Measurements from ENCODE around the gene ABHD8. TPM values are rescaled to one million over a fixed set of nuclear protein-coding genes. Genes with fewer than 3 reads are reported as not detected.

The ABHD8 gene
- total and polyA plus RNA-seq, 4 donors, result 15.9 to 35.6 (median 26.4) TPM

GRCh38 chr19:17328517-17329365 lies 25.5 kb upstream of the ABHD8 start:
- Histone ChIP-seq H3K27me3 (ENCODE audit: control insufficient read depth, insufficient read depth, low read length) (no peaks in the 10 kb centered on the region), H3K36me3 (ENCODE audit: control insufficient read depth, insufficient read depth, low read length) (peaks cover 87% of the 10 kb centered on the region), H3K27ac (ENCODE audit: low read depth, low read length) (no peak overlapping the region), H3K9me3 (ENCODE audit: control insufficient read depth, insufficient read depth, low read length) (no peaks in the 10 kb centered on the region), H3K4me1 (ENCODE audit: control insufficient read depth, insufficient read depth, low read length) (peaks cover 72% of the 10 kb centered on the region), H3K4me3 (ENCODE audit: low read depth, low read length) (no peak overlapping the region)
- WGBS (ENCODE audit: insufficient coverage), result 31% methylated on average over 74 of the region's 94 CpGs
- no peak for DNase-seq (ENCODE audit: low read depth in 4 of 6, low spot score in 6 of 6)

GRCh38 chr19:17327654-17328516 lies 24.7 kb upstream of the ABHD8 start:
- DNase-seq (ENCODE audit: low read depth in 4 of 6, low spot score in 6 of 6), result no peak
- Histone ChIP-seq H3K36me3 (ENCODE audit: control insufficient read depth, insufficient read depth, low read length) (peaks cover 83% of the 10 kb centered on the region), H3K4me1 (ENCODE audit: control insufficient read depth, insufficient read depth, low read length) (peaks cover 68% of the 10 kb centered on the region), H3K27ac (ENCODE audit: low read depth, low read length) (no peak overlapping the region), H3K27me3 (ENCODE audit: control insufficient read depth, insufficient read depth, low read length) (no peaks in the 10 kb centered on the region), H3K9me3 (ENCODE audit: control insufficient read depth, insufficient read depth, low read length) (no peaks in the 10 kb centered on the region), H3K4me3 (ENCODE audit: low read depth, low read length) (no peak overlapping the region)
- 34% methylated on average over 54 of the region's 64 CpGs for WGBS (ENCODE audit: insufficient coverage)

GRCh38 chr19:17327068-17327653 lies 23.9 kb upstream of the ABHD8 start:
- Histone ChIP-seq H3K27ac (ENCODE audit: low read depth, low read length) (peak overlapping the region; percentile 67), H3K4me3 (ENCODE audit: low read depth, low read length) (no peak overlapping the region)

GRCh38 chr19:17326595-17326966 lies 23.4 kb upstream of the ABHD8 start:
- WGBS (ENCODE audit: insufficient coverage), result 83% methylated on average over 7 of the region's 11 CpGs
- H3K27ac ChIP-seq (ENCODE audit: low read depth, low read length), result peak overlapping the region; percentile 67
- peaks cover 85% of the 10 kb centered on the region for H3K36me3 ChIP-seq (ENCODE audit: control insufficient read depth, insufficient read depth, low read length)

More at GRCh38 chr19:17327068-17327653, 23.9 kb upstream of the ABHD8 start:
- Histone ChIP-seq H3K36me3 (ENCODE audit: control insufficient read depth, insufficient read depth, low read length) (peaks cover 83% of the 10 kb centered on the region), H3K4me1 (ENCODE audit: control insufficient read depth, insufficient read depth, low read length) (peaks cover 69% of the 10 kb centered on the region), H3K27me3 (ENCODE audit: control insufficient read depth, insufficient read depth, low read length) (no peaks in the 10 kb centered on the region), H3K9me3 (ENCODE audit: control insufficient read depth, insufficient read depth, low read length) (no peaks in the 10 kb centered on the region)
- 84% methylated on average over 27 of the region's 27 CpGs for WGBS (ENCODE audit: insufficient coverage)
- no peak for DNase-seq (ENCODE audit: low read depth in 4 of 6, low spot score in 6 of 6)

GRCh38 chr19:17325881-17326594 lies 22.8 kb upstream of the ABHD8 start:
- peak in 2 of 6 donors; percentile 69 to 90 for DNase-seq (ENCODE audit: low read depth in 4 of 6, low spot score in 6 of 6)
- WGBS (ENCODE audit: insufficient coverage), result 87% methylated on average over 4 of the region's 17 CpGs
- H3K36me3 ChIP-seq (ENCODE audit: control insufficient read depth, insufficient read depth, low read length), result peaks cover 85% of the 10 kb centered on the region
- peak overlapping the region; percentile 67 for H3K27ac ChIP-seq (ENCODE audit: low read depth, low read length)
- H3K4me1 ChIP-seq (ENCODE audit: control insufficient read depth, insufficient read depth, low read length), result peaks cover 74% of the 10 kb centered on the region
- H3K27me3 ChIP-seq (ENCODE audit: control insufficient read depth, insufficient read depth, low read length), result no peaks in the 10 kb centered on the region
- H3K9me3 ChIP-seq (ENCODE audit: control insufficient read depth, insufficient read depth, low read length), result no peaks in the 10 kb centered on the region
- H3K4me3 ChIP-seq (ENCODE audit: low read depth, low read length), result no peak overlapping the region

More at GRCh38 chr19:17326595-17326966, 23.4 kb upstream of the ABHD8 start:
- Histone ChIP-seq H3K9me3 (ENCODE audit: control insufficient read depth, insufficient read depth, low read length) (no peaks in the 10 kb centered on the region), H3K27me3 (ENCODE audit: control insufficient read depth, insufficient read depth, low read length) (no peaks in the 10 kb centered on the region), H3K4me3 (ENCODE audit: low read depth, low read length) (no peak overlapping the region), H3K4me1 (ENCODE audit: control insufficient read depth, insufficient read depth, low read length) (peaks cover 74% of the 10 kb centered on the region)
- no peak for DNase-seq (ENCODE audit: low read depth in 4 of 6, low spot score in 6 of 6)

GRCh38 chr19:17325133-17325532 lies 21.9 kb upstream of the ABHD8 start:
- DNase-seq (ENCODE audit: low read depth in 4 of 6, low spot score in 6 of 6), result no peak
- peak overlapping the region; percentile 67 for H3K27ac ChIP-seq (ENCODE audit: low read depth, low read length)
- peaks cover 74% of the 10 kb centered on the region for H3K4me1 ChIP-seq (ENCODE audit: control insufficient read depth, insufficient read depth, low read length)
- H3K4me3 ChIP-seq (ENCODE audit: low read depth, low read length), result no peak overlapping the region
- 89% methylated on average over 16 of the region's 20 CpGs for WGBS (ENCODE audit: insufficient coverage)
- H3K9me3 ChIP-seq (ENCODE audit: control insufficient read depth, insufficient read depth, low read length), result no peaks in the 10 kb centered on the region
- no peaks in the 10 kb centered on the region for H3K27me3 ChIP-seq (ENCODE audit: control insufficient read depth, insufficient read depth, low read length)
- peaks cover 85% of the 10 kb centered on the region for H3K36me3 ChIP-seq (ENCODE audit: control insufficient read depth, insufficient read depth, low read length)

GRCh38 chr19:17324357-17325114 lies 21.3 kb upstream of the ABHD8 start:
- Histone ChIP-seq H3K36me3 (ENCODE audit: control insufficient read depth, insufficient read depth, low read length) (peaks cover 85% of the 10 kb centered on the region), H3K27me3 (ENCODE audit: control insufficient read depth, insufficient read depth, low read length) (no peaks in the 10 kb centered on the region), H3K9me3 (ENCODE audit: control insufficient read depth, insufficient read depth, low read length) (no peaks in the 10 kb centered on the region), H3K4me3 (ENCODE audit: low read depth, low read length) (no peak overlapping the region), H3K27ac (ENCODE audit: low read depth, low read length) (peak overlapping the region; percentile 67), H3K4me1 (ENCODE audit: control insufficient read depth, insufficient read depth, low read length) (peaks cover 68% of the 10 kb centered on the region)
- 83% methylated on average over 24 of the region's 28 CpGs for WGBS (ENCODE audit: insufficient coverage)
- DNase-seq (ENCODE audit: low read depth in 4 of 6, low spot score in 6 of 6), result no peak

- H3K4me1 ChIP-seq (ENCODE audit: control insufficient read depth, insufficient read depth, low read length), result peaks cover 64% of the 10 kb centered on the region
- H3K36me3 ChIP-seq (ENCODE audit: control insufficient read depth, insufficient read depth, low read length), result peaks cover 85% of the 10 kb centered on the region
- H3K27me3 ChIP-seq (ENCODE audit: control insufficient read depth, insufficient read depth, low read length), result no peaks in the 10 kb centered on the region
- no peak for DNase-seq (ENCODE audit: low read depth in 4 of 6, low spot score in 6 of 6)
- H3K4me3 ChIP-seq (ENCODE audit: low read depth, low read length), result no peak overlapping the region
- H3K27ac ChIP-seq (ENCODE audit: low read depth, low read length), result no peak overlapping the region
- 41% methylated on average over 6 of the region's 7 CpGs for WGBS (ENCODE audit: insufficient coverage)
- H3K9me3 ChIP-seq (ENCODE audit: control insufficient read depth, insufficient read depth, low read length), result no peaks in the 10 kb centered on the region
Observed at GRCh38 chr19:17323964-17324332, 20.7 kb upstream of the ABHD8 start.

Measured in spinal cord (tissue), 10 donors.